Measurements from ENCODE around the gene RFPL4A. TPM values are rescaled to one million over a fixed set of nuclear protein-coding genes. Genes with fewer than 3 reads are reported as not detected.

The RFPL4A gene
- total and polyA plus RNA-seq, 2 of the 8 experiments (the other 6 are each of a cell fraction or from before 2014, with no cell fraction given) = not detected

DNA sequence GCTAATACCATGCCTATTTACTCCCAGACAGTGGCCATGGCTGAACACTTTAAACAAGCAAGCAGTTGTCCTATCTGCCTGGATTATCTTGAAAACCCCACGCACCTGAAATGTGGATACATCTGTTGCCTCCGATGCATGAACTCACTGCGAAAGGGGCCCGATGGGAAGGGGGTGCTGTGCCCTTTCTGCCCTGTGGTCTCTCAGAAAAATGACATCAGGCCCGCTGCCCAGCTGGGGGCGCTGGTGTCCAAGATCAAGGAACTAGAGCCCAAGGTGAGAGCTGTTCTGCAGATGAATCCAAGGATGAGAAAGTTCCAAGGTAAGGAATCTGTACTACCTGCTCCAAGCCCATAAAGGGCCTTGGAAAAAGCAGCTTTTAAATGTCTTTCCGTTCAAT, 18.6 kb downstream of the RFPL4A start:
- Histone ChIP-seq H3K4ac (replicated peaks; ENCODE audit: insufficient read length, low read depth, low read length) (no peak overlapping the region), H2BK12ac (ENCODE audit: low read depth, low read length) (no peak overlapping the region), H2AK5ac (ENCODE audit: low read depth, low read length) (no peak overlapping the region), H3K23me2 (ENCODE audit: low read depth, low read length) (no peaks in the 10 kb centered on the region), H3K27ac (ENCODE audit: low read depth, low read length) (no peak overlapping the region), H4K91ac (replicated peaks; ENCODE audit: insufficient read length, low read length) (no peak overlapping the region), H3K14ac (ENCODE audit: insufficient read length) (no peak overlapping the region), H4K8ac (ENCODE audit: extremely low read depth, insufficient read depth, low read length) (no peak overlapping the region), H3K27me3 (replicated peaks in 1 of 4; ENCODE audit: control insufficient read depth in 3 of 4, extremely low read depth in 1 of 4, insufficient read depth in 3 of 4, low read length in 3 of 4) (no peaks in the 10 kb centered on the region), H3K23ac (ENCODE audit: insufficient read length) (no peak overlapping the region), H2BK15ac (ENCODE audit: low read length) (no peak overlapping the region), H3K79me2 (ENCODE audit: control insufficient read depth in 1 of 2, insufficient read depth in 2 of 2, low read length in 2 of 2) (no peaks in the 10 kb centered on the region), H3K9ac (replicated peaks in 1 of 4; ENCODE audit: extremely low read depth in 1 of 4, low read depth in 3 of 4, low read length in 3 of 4) (no peak overlapping the region), H3K9me3 (ENCODE audit: insufficient read depth in 2 of 2, low read depth in 1 of 2, low read length in 1 of 2) (peaks cover 43 to 60% of the 10 kb centered on the region in 2 experiments), H2BK20ac (ENCODE audit: low read length) (no peak overlapping the region), H3K36me3 (ENCODE audit: control insufficient read depth in 2 of 4, insufficient read depth in 4 of 4, low read length in 3 of 4) (no peaks in the 10 kb centered on the region), H2AFZ (ENCODE audit: low read length) (no peak overlapping the region), H3K18ac (ENCODE audit: extremely low read depth, low read length) (no peak overlapping the region), H2BK120ac (replicated peaks; ENCODE audit: low read depth, low read length) (no peak overlapping the region), H3K4me1 (replicated peaks in 1 of 4; ENCODE audit: control insufficient read depth in 3 of 4, insufficient read depth in 4 of 4, low read length in 3 of 4) (no peaks in the 10 kb centered on the region), H3K4me3 (ENCODE audit: extremely low read depth in 1 of 4, insufficient read depth in 2 of 4, low read depth in 3 of 4, low read length in 4 of 4) (no peak overlapping the region), H3K4me2 (ENCODE audit: insufficient read depth in 1 of 2, low read depth in 2 of 2, low read length in 2 of 2) (no peak overlapping the region), H3K79me1 (ENCODE audit: low read depth, low read length) (no peaks in the 10 kb centered on the region), H2BK5ac (ENCODE audit: low read depth, low read length) (no peak overlapping the region), H3K56ac (replicated peaks; ENCODE audit: insufficient read length, low read depth, low read length) (no peak overlapping the region), H4K5ac (ENCODE audit: insufficient read length, low read depth, low read length) (no peak overlapping the region), H4K20me1 (replicated peaks in 1 of 2; ENCODE audit: control insufficient read depth in 1 of 2, insufficient read depth in 2 of 2, low read length in 2 of 2) (no peaks in the 10 kb centered on the region)
- ChIA-PET POLR2A (ENCODE audit: partially characterized antibody) (no interaction called here), CTCF (ENCODE audit: partially characterized antibody) (no interaction called here)
- DNase-seq (ENCODE audit: low read depth in 1 of 2, low spot score in 2 of 2) (peak in 1 of 2 experiments; percentile 40), FAIRE-seq (no peak)
- TF ChIP-seq, protein P1, sequence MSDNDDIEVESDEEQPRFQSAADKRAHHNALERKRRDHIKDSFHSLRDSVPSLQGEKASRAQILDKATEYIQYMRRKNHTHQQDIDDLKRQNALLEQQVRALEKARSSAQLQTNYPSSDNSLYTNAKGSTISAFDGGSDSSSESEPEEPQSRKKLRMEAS (IDR thresholded peaks at IDR 0.05) = no peak
- TF ChIP-seq RAD21 (IDR thresholded peaks at IDR 0.05 in 1 of 2, conservative IDR thresholded peaks at IDR 0.05 in 1 of 2; ENCODE audit: low read depth in 2 of 2, low read length in 2 of 2) = peak; percentile 33 to 44; a peak in 3 of 4 replicates
- TF ChIP-seq, protein P2, sequence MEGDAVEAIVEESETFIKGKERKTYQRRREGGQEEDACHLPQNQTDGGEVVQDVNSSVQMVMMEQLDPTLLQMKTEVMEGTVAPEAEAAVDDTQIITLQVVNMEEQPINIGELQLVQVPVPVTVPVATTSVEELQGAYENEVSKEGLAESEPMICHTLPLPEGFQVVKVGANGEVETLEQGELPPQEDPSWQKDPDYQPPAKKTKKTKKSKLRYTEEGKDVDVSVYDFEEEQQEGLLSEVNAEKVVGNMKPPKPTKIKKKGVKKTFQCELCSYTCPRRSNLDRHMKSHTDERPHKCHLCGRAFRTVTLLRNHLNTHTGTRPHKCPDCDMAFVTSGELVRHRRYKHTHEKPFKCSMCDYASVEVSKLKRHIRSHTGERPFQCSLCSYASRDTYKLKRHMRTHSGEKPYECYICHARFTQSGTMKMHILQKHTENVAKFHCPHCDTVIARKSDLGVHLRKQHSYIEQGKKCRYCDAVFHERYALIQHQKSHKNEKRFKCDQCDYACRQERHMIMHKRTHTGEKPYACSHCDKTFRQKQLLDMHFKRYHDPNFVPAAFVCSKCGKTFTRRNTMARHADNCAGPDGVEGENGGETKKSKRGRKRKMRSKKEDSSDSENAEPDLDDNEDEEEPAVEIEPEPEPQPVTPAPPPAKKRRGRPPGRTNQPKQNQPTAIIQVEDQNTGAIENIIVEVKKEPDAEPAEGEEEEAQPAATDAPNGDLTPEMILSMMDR (IDR thresholded peaks at IDR 0.05; ENCODE audit: control extremely low read depth in 1 of 3, insufficient read depth in 1 of 3, low read depth in 1 of 3, low read length in 3 of 3) = peak; percentile 14 to 34 (median 30)
- no peak for TF ChIP-seq EP300 (IDR thresholded peaks at IDR 0.05; ENCODE audit: borderline replicate concordance in 1 of 2, low read depth in 2 of 2, low read length in 2 of 2)
- no peak for TF ChIP-seq TAF1 (IDR thresholded peaks at IDR 0.05; ENCODE audit: low read depth, low read length)
- WGBS, 2 experiments (ENCODE audit: extremely low coverage in 1 of 2, insufficient coverage in 1 of 2, insufficient read length in 1 of 2, insufficient replicate concordance in 2 of 2, low coverage in 1 of 2, low lambda C conversion rate in 2 of 2, missing lambda C conversion rate in 1 of 2) = 65% methylated on average over 7 of the region's 7 CpGs; no CpG with 5 or more reads in 1 of the 2 experiments

Data from H1 (cell line).